GM12874 (cell line): Measurements from ENCODE around the gene NEIL1.

Experiments
- CTCF ChIP-seq: IDR thresholded peaks from 2 replicates; pipeline ENCODE4 v1.5.1; 2011; ENCODE audit warnings: low read depth, mild to moderate bottlenecking, control low read depth, low read length, moderate library complexity; ENCODE audit not compliant: insufficient read depth

The NEIL1 gene

GRCh38 chr15:75371901-75372688 lies 25.3 kb downstream of the NEIL1 start:
- no peak for TF ChIP-seq CTCF

- no peak for TF ChIP-seq CTCF
Observed at GRCh38 chr15:75380773-75381172, 33.9 kb downstream of the NEIL1 start.

GRCh38 chr15:75389791-75390382 lies 43.0 kb downstream of the NEIL1 start:
- TF ChIP-seq CTCF = no peak

GRCh38 chr15:75397494-75397893 lies 50.7 kb downstream of the NEIL1 start:
- TF ChIP-seq CTCF = no peak

- no peak for TF ChIP-seq CTCF
Observed at GRCh38 chr15:75403892-75404291, 57.1 kb downstream of the NEIL1 start.
